ENCODE data around the gene SRP68.
"Not testable (repeated sequence)": the region's sequence is repeated elsewhere in the genome, so short reads cannot be mapped to it uniquely, and the experiment has no call there.

The SRP68 gene

GRCh38 chr17:76076765-76077583, 4.7 kb upstream of the SRP68 start:
- TF ChIP-seq POLR2A (IDR thresholded peaks at IDR 0.05; ENCODE audit: low read length): no peak
- TF ChIP-seq GATA1 (IDR thresholded peaks at IDR 0.05; ENCODE audit: low read depth, low read length): no peak
- no peak for DNase-seq

- TF ChIP-seq GATA1 (IDR thresholded peaks at IDR 0.05; ENCODE audit: low read depth, low read length) (no peak), POLR2A (IDR thresholded peaks at IDR 0.05; ENCODE audit: low read length) (no peak)
- DNase-seq: no peak
These were observed 3.9 kb upstream of the SRP68 start for GRCh38 chr17:76076146-76076764.

- peak in 1 of 2 experiments; percentile 44 for DNase-seq
- TF ChIP-seq GATA1 (IDR thresholded peaks at IDR 0.05; ENCODE audit: low read depth, low read length) (no peak), POLR2A (IDR thresholded peaks at IDR 0.05; ENCODE audit: low read length) (no peak)
These were observed 3.2 kb upstream of the SRP68 start for GRCh38 chr17:76075364-76076145.

GRCh38 chr17:76074390-76075363, 2.4 kb upstream of the SRP68 start, which contains the start of gene GALR2:
Gene GALR2 (plus strand): TSS chr17:76074781. CDS start chr17:76074884, 103 bp downstream.
- TF ChIP-seq POLR2A (IDR thresholded peaks at IDR 0.05; ENCODE audit: low read length) (no peak), GATA1 (IDR thresholded peaks at IDR 0.05; ENCODE audit: low read depth, low read length) (no peak)

GRCh38 chr17:76071531-76072147, 678 bp downstream of the SRP68 start:
- DNase-seq: no peak
- TF ChIP-seq POLR2A (IDR thresholded peaks at IDR 0.05; ENCODE audit: low read length) (no peak), GATA1 (IDR thresholded peaks at IDR 0.05; ENCODE audit: low read depth, low read length) (no peak)

More at GRCh38 chr17:76074390-76075363, 2.4 kb upstream of the SRP68 start, which contains the start of gene GALR2:
- DNase-seq: peak in 1 of 2 experiments; percentile 22

GRCh38 chr17:76065775-76066174, 6.5 kb downstream of the SRP68 start:
- DNase-seq: no peak
- TF ChIP-seq GATA1 (IDR thresholded peaks at IDR 0.05; ENCODE audit: low read depth, low read length) (no peak), POLR2A (IDR thresholded peaks at IDR 0.05; ENCODE audit: low read length) (no peak)

GRCh38 chr17:76063875-76064546, 8.3 kb downstream of the SRP68 start:
- no peak for DNase-seq
- no peak for TF ChIP-seq POLR2A (IDR thresholded peaks at IDR 0.05; ENCODE audit: low read length)
- no peak for TF ChIP-seq GATA1 (IDR thresholded peaks at IDR 0.05; ENCODE audit: low read depth, low read length)

- DNase-seq: not testable (repeated sequence)
These were observed 14.1 kb downstream of the SRP68 start for GRCh38 chr17:76058264-76058663.

- TF ChIP-seq GATA1 (IDR thresholded peaks at IDR 0.05; ENCODE audit: low read depth, low read length) (no peak), POLR2A (IDR thresholded peaks at IDR 0.05; ENCODE audit: low read length) (no peak)
- peak in 1 of 2 experiments; percentile 23 for DNase-seq
These were observed 15.4 kb downstream of the SRP68 start for GRCh38 chr17:76056882-76057281.

GRCh38 chr17:76054112-76054476, 18.2 kb downstream of the SRP68 start:
- TF ChIP-seq GATA1 (IDR thresholded peaks at IDR 0.05; ENCODE audit: low read depth, low read length): no peak
- no peak for TF ChIP-seq POLR2A (IDR thresholded peaks at IDR 0.05; ENCODE audit: low read length)
- no peak for DNase-seq

GRCh38 chr17:76053246-76054111, 18.8 kb downstream of the SRP68 start:
- DNase-seq: peak; percentile 49 to 74
- TF ChIP-seq POLR2A (IDR thresholded peaks at IDR 0.05; ENCODE audit: low read length) (no peak), GATA1 (IDR thresholded peaks at IDR 0.05; ENCODE audit: low read depth, low read length) (no peak)

Data from erythroblast (primary cell).